Endodermal cell (in vitro differentiated cells): ENCODE data around the gene NFKBIB. TPM values are rescaled to one million over a fixed set of nuclear protein-coding genes. Genes with fewer than 3 reads are reported as not detected.
"Not testable (repeated sequence)": the region's sequence is repeated elsewhere in the genome, so short reads cannot be mapped to it uniquely, and the experiment has no call there.

Source experiments
- DNase-seq: peaks from one replicate; pipeline ENCODE4 v3.0.0-alpha.2; 2017
- H3K27ac ChIP-seq: 2 replicates; pipeline ENCODE4 v1.5.1; 2013; ENCODE audit warnings: mild to moderate bottlenecking, low read depth, low read length, moderate library complexity
- H3K27me3 ChIP-seq: 2 replicates; pipeline ENCODE4 v1.6.1; 2013; ENCODE audit warnings: mild to moderate bottlenecking, low read length, moderate library complexity; ENCODE audit not compliant: insufficient read depth, control insufficient read depth, poor library complexity, severe bottlenecking
- H3K36me3 ChIP-seq: 2 replicates; pipeline ENCODE4 v1.7.0; 2013; ENCODE audit warnings: mild to moderate bottlenecking, low read length, moderate library complexity; ENCODE audit not compliant: control insufficient read depth, insufficient read depth
- H3K4me1 ChIP-seq: one replicate; pipeline ENCODE4 v1.7.0; 2013; ENCODE audit warnings: low read length; ENCODE audit not compliant: control insufficient read depth, insufficient read depth
- H3K4me3 ChIP-seq: 2 replicates; pipeline ENCODE4 v1.5.1; 2013; ENCODE audit warnings: mild to moderate bottlenecking, low read length, moderate library complexity
- H3K9ac ChIP-seq: 2 replicates; pipeline ENCODE4 v1.6.1; 2013; ENCODE audit warnings: mild to moderate bottlenecking, low read length, moderate library complexity; ENCODE audit not compliant: poor library complexity, severe bottlenecking; ENCODE audit errors: extremely low read depth
- H3K9me3 ChIP-seq: 2 replicates; pipeline ENCODE4 v1.6.1; 2013; ENCODE audit warnings: mild to moderate bottlenecking, low read length, moderate library complexity; ENCODE audit not compliant: control insufficient read depth
- H3K27ac Mint-ChIP-seq: 2 replicates; pipeline ENCODE4 v1.8.0; 2020; ENCODE audit warnings: mixed read lengths
- H3K27me3 Mint-ChIP-seq: 2 replicates; pipeline ENCODE4 v1.8.0; 2021; ENCODE audit warnings: mild to moderate bottlenecking, mixed read lengths; ENCODE audit not compliant: insufficient read depth
- H3K36me3 Mint-ChIP-seq: 2 replicates; pipeline ENCODE4 v1.8.0; 2020; ENCODE audit warnings: low read depth, mixed read lengths
- H3K4me1 Mint-ChIP-seq: 2 replicates; pipeline ENCODE4 v1.8.0; 2020; ENCODE audit warnings: mixed read lengths
- H3K4me3 Mint-ChIP-seq: 2 replicates; pipeline ENCODE4 v1.8.0; 2020; ENCODE audit warnings: mild to moderate bottlenecking, moderate library complexity, mixed read lengths
- H3K9me3 Mint-ChIP-seq: 2 replicates; pipeline ENCODE4 v1.8.0; 2020; ENCODE audit warnings: mild to moderate bottlenecking, mixed read lengths
- CTCF ChIP-seq: fragments of 200-600 bp; sonication (generic); conservative IDR thresholded peaks from 2 replicates; pipeline ENCODE4 v1.5.0; 2021; ENCODE audit warnings: antibody characterized with exemption, mild to moderate bottlenecking
- WGBS, 2 experiments: methylation state at CpG; one replicate each; pipeline versions ENCODE4 v1.1.5 to v1.1.7; 2013; ENCODE audit warnings: missing lambda C conversion rate in 2 of 2, mixed read lengths in 1 of 2; ENCODE audit not compliant: insufficient coverage in 1 of 2, insufficient read length in 1 of 2; 5-methylcytosine and 5-hydroxymethylcytosine counted together
- total RNA-seq, 2 donors: library from RNA; stranded (reverse); fragmentation: NEBNext Ultra II Directional in 1 of 2; extraction: Animal tissue kit (Norgen Biotek cat#: 25700) in 1 of 2; gene quantifications; 2 replicates in 1 of 2; 3 replicates in 1 of 2; pipeline ENCODE4 v1.2.1, GENCODE V29; 2021

Gene NFKBIB
- total RNA-seq, 2 donors from 2014 or later: 20.7 to 24.3 TPM

GRCh38 chr19:38853214-38853613 is 46.6 kb upstream of the NFKBIB start:
- Mint-ChIP-seq H3K4me3 (peak overlapping the region; percentile 85), H3K27ac (peak overlapping the region; percentile 99), H3K36me3 (peaks cover 9% of the 10 kb centered on the region), H3K27me3 (no peaks in the 10 kb centered on the region), H3K9me3 (peaks cover 18% of the 10 kb centered on the region), H3K4me1 (peaks cover 10% of the 10 kb centered on the region)
- H3K9me3 ChIP-seq: no peaks in the 10 kb centered on the region
- peaks cover 7% of the 10 kb centered on the region for H3K36me3 ChIP-seq
- H3K9ac ChIP-seq: peak overlapping the region; percentile 95
- TF ChIP-seq CTCF: no peak
- WGBS, 2 experiments: 87 to 94% methylated on average over 11 to 17 of the region's 17 CpGs
- H3K27me3 ChIP-seq: no peaks in the 10 kb centered on the region
- peak overlapping the region; percentile 88 for H3K4me3 ChIP-seq
- no peak for DNase-seq
- no peak overlapping the region for H3K27ac ChIP-seq
- no peaks in the 10 kb centered on the region for H3K4me1 ChIP-seq

- not testable (repeated sequence) for H3K4me1 Mint-ChIP-seq, H3K9ac ChIP-seq, H3K9me3 ChIP-seq, H3K27ac ChIP-seq, H3K27ac Mint-ChIP-seq, H3K4me3 ChIP-seq, H3K4me1 ChIP-seq, H3K27me3 Mint-ChIP-seq, H3K27me3 ChIP-seq, H3K4me3 Mint-ChIP-seq, H3K36me3 Mint-ChIP-seq, H3K36me3 ChIP-seq, DNase-seq
- H3K9me3 Mint-ChIP-seq: peaks cover 18% of the 10 kb centered on the region
- no CpG with 5 or more reads among the region's 3 CpGs for WGBS, 2 experiments
These were observed 44.8 kb upstream of the NFKBIB start for GRCh38 chr19:38854961-38855360.

- H3K4me1 Mint-ChIP-seq, H3K9ac ChIP-seq, DNase-seq, H3K36me3 Mint-ChIP-seq, H3K4me3 ChIP-seq, H3K27me3 ChIP-seq, H3K4me1 ChIP-seq, H3K27me3 Mint-ChIP-seq, H3K4me3 Mint-ChIP-seq, H3K36me3 ChIP-seq, H3K27ac ChIP-seq, H3K9me3 ChIP-seq, H3K27ac Mint-ChIP-seq: not testable (repeated sequence)
- WGBS, 2 experiments: 97% methylated on average over 16 of the region's 37 CpGs; no CpG with 5 or more reads in 1 of the 2 experiments
- H3K9me3 Mint-ChIP-seq: peaks cover 18% of the 10 kb centered on the region
These were observed 44.0 kb upstream of the NFKBIB start for GRCh38 chr19:38855751-38856150.

- H3K4me3 Mint-ChIP-seq: no peak overlapping the region
- no peak overlapping the region for H3K9ac ChIP-seq
- no peaks in the 10 kb centered on the region for H3K9me3 ChIP-seq
- H3K9me3 Mint-ChIP-seq: peaks cover 18% of the 10 kb centered on the region
- H3K36me3 ChIP-seq: no peaks in the 10 kb centered on the region
- H3K36me3 Mint-ChIP-seq: no peaks in the 10 kb centered on the region
- H3K27ac ChIP-seq: no peak overlapping the region
- no peak overlapping the region for H3K27ac Mint-ChIP-seq
- no peak overlapping the region for H3K4me3 ChIP-seq
- no peak for TF ChIP-seq CTCF
- H3K27me3 Mint-ChIP-seq: no peaks in the 10 kb centered on the region
- H3K27me3 ChIP-seq: no peaks in the 10 kb centered on the region
- DNase-seq: no peak
- H3K4me1 ChIP-seq: no peaks in the 10 kb centered on the region
- WGBS, 2 experiments: 93 to 100% methylated on average over 1 to 3 of the region's 3 CpGs
- peaks cover 4% of the 10 kb centered on the region for H3K4me1 Mint-ChIP-seq
These were observed 43.0 kb upstream of the NFKBIB start for GRCh38 chr19:38856813-38857212.

- not testable (repeated sequence) for H3K27ac ChIP-seq, H3K9me3 ChIP-seq, H3K4me3 ChIP-seq, H3K36me3 Mint-ChIP-seq, H3K27me3 Mint-ChIP-seq, H3K9ac ChIP-seq, H3K4me1 Mint-ChIP-seq, H3K4me1 ChIP-seq, H3K36me3 ChIP-seq, DNase-seq, H3K27me3 ChIP-seq, H3K4me3 Mint-ChIP-seq, H3K27ac Mint-ChIP-seq
- 91% methylated on average over 19 to 21 of the region's 21 CpGs for WGBS, 2 experiments
- H3K9me3 Mint-ChIP-seq: peaks cover 14% of the 10 kb centered on the region
These were observed 40.1 kb upstream of the NFKBIB start for GRCh38 chr19:38859631-38860204.
